GM10266 (cell line): Measurements from ENCODE around the gene SMOC1.

Experiments
- DNase-seq: peaks from one replicate; pipeline ENCODE4 v3.0.0; 2012; ENCODE audit errors: extremely low spot score
- CTCF ChIP-seq: IDR thresholded peaks from 2 replicates; pipeline ENCODE4 v1.5.1; 2012; ENCODE audit warnings: mild to moderate bottlenecking, low read depth; ENCODE audit not compliant: control insufficient read depth, insufficient read depth; ENCODE audit errors: missing control alignments

SMOC1 gene

GRCh38 chr14:69916396-69916795 is 37.2 kb downstream of the SMOC1 start:
- DNase-seq = no peak
- TF ChIP-seq CTCF = no peak

GRCh38 chr14:69917287-69917686 is 38.1 kb downstream of the SMOC1 start:
- TF ChIP-seq CTCF = no peak
- DNase-seq = no peak

- no peak for DNase-seq
- TF ChIP-seq CTCF = no peak
These were observed 40.6 kb downstream of the SMOC1 start for GRCh38 chr14:69919815-69920214.

GRCh38 chr14:69921052-69921451 is 41.8 kb downstream of the SMOC1 start:
- no peak for DNase-seq
- no peak for TF ChIP-seq CTCF

GRCh38 chr14:69922198-69922597 is 43.0 kb downstream of the SMOC1 start:
- TF ChIP-seq CTCF = no peak
- no peak for DNase-seq

GRCh38 chr14:69924201-69924600 is 45.0 kb downstream of the SMOC1 start:
- DNase-seq = no peak
- no peak for TF ChIP-seq CTCF

GRCh38 chr14:69928111-69928523 is 48.9 kb downstream of the SMOC1 start:
- DNase-seq = no peak
- TF ChIP-seq CTCF = no peak
